Esophagus mucosa (tissue), 1 donor: ENCODE measurements around the gene ANXA2R. TPM values are rescaled to one million over a fixed set of nuclear protein-coding genes. Genes with fewer than 3 reads are reported as not detected.

ENCODE experiments used
- ATAC-seq: fragments of 200-7000 bp; cut with Tn5 transposase; one replicate; pipeline ENCODE4 v1.9.1; 2020
- total RNA-seq: library from RNA; stranded (reverse); gene quantifications from one replicate; pipeline ENCODE4 v1.2.4, GENCODE V29; 2023
- donor health status: DM: yes; HTN: yes; CAD: no.

Gene ANXA2R
- total RNA-seq, 1 donor from 2014 or later = 1.8 TPM

- ATAC-seq = no peak
Measured at GRCh38 chr5:42995360-42995751, 44.8 kb downstream of the ANXA2R start.

- peak; percentile 81 for ATAC-seq
Measured at GRCh38 chr5:42994555-42995359, 45.4 kb downstream of the ANXA2R start.

GRCh38 chr5:42994246-42994554 lies 45.9 kb downstream of the ANXA2R start:
- ATAC-seq = no peak

- no peak for ATAC-seq
Measured at GRCh38 chr5:42993516-42994245, 46.4 kb downstream of the ANXA2R start.

- peak; percentile 60 for ATAC-seq
Measured at GRCh38 chr5:42992088-42992879, 47.8 kb downstream of the ANXA2R start.

- no peak for ATAC-seq
Measured at GRCh38 chr5:42991404-42992087, 48.6 kb downstream of the ANXA2R start.

GRCh38 chr5:42990892-42991291 lies 49.2 kb downstream of the ANXA2R start:
- no peak for ATAC-seq

Other genes with a start within 250 kb of the ANXA2R start
- 95.9 TPM for gene SELENOP, start 228.4 kb downstream of the ANXA2R start, total RNA-seq
- gene ZNF131, start 80.6 kb upstream of the ANXA2R start, total RNA-seq = 19.5 TPM
- gene NIM1K, start 151.9 kb upstream of the ANXA2R start, total RNA-seq = not detected